Keratinocyte (primary cell): ENCODE data around the gene FUZ.

Experiments used
- EZH2 ChIP-seq: IDR thresholded peaks from one replicate; pipeline ENCODE4 v1.6.1; 2012; ENCODE audit warnings: inconsistent platforms, mild to moderate bottlenecking, low read length, moderate library complexity
- TF ChIP-seq, protein P1 (sequence below), 3 experiments: IDR thresholded peaks in 1 of 3; conservative IDR thresholded peaks in 1 of 3; optimal IDR thresholded peaks in 1 of 3; 2 replicates in 2 of 3; 3 replicates in 1 of 3; pipeline versions ENCODE3 to v1.5.1; 2011; ENCODE audit warnings: low read length in 3 of 3, mild to moderate bottlenecking in 3 of 3, moderate library complexity in 2 of 3, control low read depth in 1 of 3, inconsistent platforms in 1 of 3; ENCODE audit not compliant: insufficient read depth in 2 of 3; ENCODE audit errors: extremely low read depth in 1 of 3

GRCh38 chr19:49807058-49807903 lies 5.8 kb downstream of the FUZ start:
- no peak for TF ChIP-seq EZH2
- TF ChIP-seq, protein P1, sequence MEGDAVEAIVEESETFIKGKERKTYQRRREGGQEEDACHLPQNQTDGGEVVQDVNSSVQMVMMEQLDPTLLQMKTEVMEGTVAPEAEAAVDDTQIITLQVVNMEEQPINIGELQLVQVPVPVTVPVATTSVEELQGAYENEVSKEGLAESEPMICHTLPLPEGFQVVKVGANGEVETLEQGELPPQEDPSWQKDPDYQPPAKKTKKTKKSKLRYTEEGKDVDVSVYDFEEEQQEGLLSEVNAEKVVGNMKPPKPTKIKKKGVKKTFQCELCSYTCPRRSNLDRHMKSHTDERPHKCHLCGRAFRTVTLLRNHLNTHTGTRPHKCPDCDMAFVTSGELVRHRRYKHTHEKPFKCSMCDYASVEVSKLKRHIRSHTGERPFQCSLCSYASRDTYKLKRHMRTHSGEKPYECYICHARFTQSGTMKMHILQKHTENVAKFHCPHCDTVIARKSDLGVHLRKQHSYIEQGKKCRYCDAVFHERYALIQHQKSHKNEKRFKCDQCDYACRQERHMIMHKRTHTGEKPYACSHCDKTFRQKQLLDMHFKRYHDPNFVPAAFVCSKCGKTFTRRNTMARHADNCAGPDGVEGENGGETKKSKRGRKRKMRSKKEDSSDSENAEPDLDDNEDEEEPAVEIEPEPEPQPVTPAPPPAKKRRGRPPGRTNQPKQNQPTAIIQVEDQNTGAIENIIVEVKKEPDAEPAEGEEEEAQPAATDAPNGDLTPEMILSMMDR (optimal IDR thresholded peaks at IDR 0.05 in 1 of 3, IDR thresholded peaks at IDR 0.05 in 1 of 3, conservative IDR thresholded peaks at IDR 0.05 in 1 of 3; ENCODE audit: extremely low read depth in 1 of 3, insufficient read depth in 2 of 3, low read length in 3 of 3): no peak
